ENCODE results near the gene CCL22. TPM values are rescaled to one million over a fixed set of nuclear protein-coding genes. Genes with fewer than 3 reads are reported as not detected.

CCL22 gene
- total RNA-seq, 2 donors from 2014 or later = 0.24 to 1.7 TPM

DNA sequence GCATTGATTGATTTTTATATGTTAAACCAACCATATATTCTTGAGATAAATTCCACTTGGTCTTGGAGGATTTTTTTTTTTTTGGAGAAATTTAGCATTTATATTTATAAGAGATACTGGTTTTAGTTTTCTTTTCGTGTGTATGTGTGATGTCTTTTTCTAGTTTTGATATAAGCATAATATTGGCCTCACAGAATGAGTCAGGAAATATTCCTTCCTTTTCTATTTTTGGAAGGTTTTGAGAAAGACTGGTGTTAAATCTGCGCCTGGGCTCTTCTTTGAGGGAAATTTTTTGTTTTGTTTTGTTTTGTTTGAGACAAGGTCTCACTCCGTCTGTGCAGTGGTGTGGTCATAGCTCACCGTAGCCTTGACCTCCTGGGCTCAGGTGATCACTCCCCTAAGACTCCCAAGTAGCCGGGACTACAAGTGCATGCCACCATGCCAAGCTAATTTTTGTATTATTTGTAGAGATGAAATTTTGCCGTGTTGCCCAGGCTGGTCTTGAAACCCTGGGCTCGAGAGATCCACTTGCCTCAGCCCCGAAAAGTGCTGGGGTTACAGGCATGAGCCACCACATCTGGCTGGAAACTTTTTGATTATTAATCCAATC lies 28.8 kb upstream of the CCL22 start:
- H3K4me1 ChIP-seq = no peaks in the 10 kb centered on the region
- no peak overlapping the region for H3K4me3 ChIP-seq
- H3K9ac ChIP-seq (ENCODE audit: low read depth in 2 of 2, low read length in 2 of 2) = no peak overlapping the region
- H3K9me3 ChIP-seq = no peaks in the 10 kb centered on the region
- H3K27me3 ChIP-seq = no peaks in the 10 kb centered on the region
- H3K27ac ChIP-seq = no peak overlapping the region
- no peak for TF ChIP-seq CTCF (IDR thresholded peaks at IDR 0.05)
- intact Hi-C loops (cut with DNase I) = no loop called here
- DNase-seq = no peak
- H3K36me3 ChIP-seq = no peaks in the 10 kb centered on the region

GRCh38 chr16:57331355-57331754 lies 27.2 kb upstream of the CCL22 start:
- H3K36me3 ChIP-seq = no peaks in the 10 kb centered on the region
- intact Hi-C loops (cut with DNase I) = no loop called here
- no peaks in the 10 kb centered on the region for H3K27me3 ChIP-seq

GRCh38 chr16:57333402-57333801 lies 25.2 kb upstream of the CCL22 start:
- Histone ChIP-seq H3K27me3 (no peaks in the 10 kb centered on the region), H3K27ac (no peak overlapping the region), H3K9me3 (no peaks in the 10 kb centered on the region), H3K9ac (ENCODE audit: low read depth in 2 of 2, low read length in 2 of 2) (no peak overlapping the region), H3K4me1 (no peaks in the 10 kb centered on the region), H3K36me3 (no peaks in the 10 kb centered on the region), H3K4me3 (no peak overlapping the region)
- no peak for TF ChIP-seq CTCF (IDR thresholded peaks at IDR 0.05)
- intact Hi-C loops (cut with DNase I) = no loop called here
- no peak for DNase-seq

More at GRCh38 chr16:57331355-57331754, 27.2 kb upstream of the CCL22 start:
- Histone ChIP-seq H3K4me3 (no peak overlapping the region), H3K27ac (no peak overlapping the region), H3K9ac (ENCODE audit: low read depth in 2 of 2, low read length in 2 of 2) (no peak overlapping the region), H3K4me1 (no peaks in the 10 kb centered on the region), H3K9me3 (no peaks in the 10 kb centered on the region)
- DNase-seq = no peak
- no peak for TF ChIP-seq CTCF (IDR thresholded peaks at IDR 0.05)

DNA sequence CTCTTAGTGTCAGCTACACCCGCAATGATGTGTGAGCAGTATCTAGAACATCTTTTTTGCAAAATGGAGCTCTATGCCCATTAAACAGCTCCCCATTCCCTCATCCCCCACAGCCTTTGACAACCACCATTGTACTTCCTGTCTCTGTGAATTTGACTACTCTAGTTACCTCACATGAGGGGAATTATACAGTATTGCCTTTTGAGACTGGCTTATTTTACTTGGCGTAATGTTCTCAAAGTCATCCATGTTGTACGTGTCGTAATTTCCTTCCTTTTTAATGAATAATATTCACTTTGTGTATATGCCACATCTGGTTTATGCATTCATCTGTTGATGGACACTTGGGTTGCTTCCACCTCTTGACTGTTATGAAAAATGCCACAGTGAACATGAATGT lies 23.2 kb upstream of the CCL22 start:
- intact Hi-C loops (cut with DNase I) = no loop called here
- H3K36me3 ChIP-seq = no peaks in the 10 kb centered on the region
- no peaks in the 10 kb centered on the region for H3K27me3 ChIP-seq
- H3K27ac ChIP-seq = no peak overlapping the region
- H3K4me1 ChIP-seq = no peaks in the 10 kb centered on the region
- TF ChIP-seq CTCF (IDR thresholded peaks at IDR 0.05) = no peak
- DNase-seq = no peak
- H3K9ac ChIP-seq (ENCODE audit: low read depth in 2 of 2, low read length in 2 of 2) = no peak overlapping the region
- no peaks in the 10 kb centered on the region for H3K9me3 ChIP-seq
- no peak overlapping the region for H3K4me3 ChIP-seq

GRCh38 chr16:57341062-57341440 lies 17.5 kb upstream of the CCL22 start:
- no peaks in the 10 kb centered on the region for H3K36me3 ChIP-seq
- H3K27ac ChIP-seq = peak overlapping the region; percentile 30
- intact Hi-C loops (cut with DNase I) = no loop called here
- TF ChIP-seq CTCF (IDR thresholded peaks at IDR 0.05) = no peak
- H3K9me3 ChIP-seq = no peaks in the 10 kb centered on the region
- no peak for DNase-seq
- H3K4me1 ChIP-seq = peaks cover 8% of the 10 kb centered on the region
- H3K4me3 ChIP-seq = no peak overlapping the region
- H3K27me3 ChIP-seq = no peaks in the 10 kb centered on the region
- H3K9ac ChIP-seq (ENCODE audit: low read depth in 2 of 2, low read length in 2 of 2) = no peak overlapping the region
